GM12892 (cell line): ENCODE data around the gene ELAC2.

Source experiments
- DNase-seq: peaks from one replicate; pipeline ENCODE4 v3.0.0; 2011; ENCODE audit not compliant: insufficient read length
- FAIRE-seq: peaks from 2 replicates; lab custom pipeline; 2011; peaks lifted over from hg19 to GRCh38; lab: Jason Lieb, UNC
- POLR2A ChIP-seq: IDR thresholded peaks from 2 replicates; pipeline ENCODE4 v1.6.1; 2011; ENCODE audit warnings: low read depth, low read length, control low read depth
- POLR2AphosphoS5 ChIP-seq: IDR thresholded peaks from 2 replicates; pipeline ENCODE4 v1.6.1; 2011; ENCODE audit warnings: low read depth, low read length, control low read depth
- TAF1 ChIP-seq: IDR thresholded peaks from 2 replicates; pipeline ENCODE4 v1.6.1; 2011; ENCODE audit warnings: low read depth, mild to moderate bottlenecking, control low read depth, low read length, borderline replicate concordance

Gene ELAC2

GRCh38 chr17:13031718-13032350, 14.0 kb upstream of the ELAC2 start:
- peak; percentile 84 for FAIRE-seq
- TF ChIP-seq POLR2A (no peak), TAF1 (no peak), POLR2AphosphoS5 (no peak)
- DNase-seq, result peak; percentile 22

- FAIRE-seq (peak; percentile 61), DNase-seq (peak; percentile 32)
- TF ChIP-seq POLR2AphosphoS5 (no peak), TAF1 (no peak), POLR2A (no peak)
These were observed 12.9 kb upstream of the ELAC2 start for GRCh38 chr17:13030459-13031300.

GRCh38 chr17:13030056-13030455, 12.2 kb upstream of the ELAC2 start:
- FAIRE-seq, result no peak
- TF ChIP-seq POLR2A, result no peak
- no peak for TF ChIP-seq POLR2AphosphoS5
- no peak for TF ChIP-seq TAF1
- DNase-seq, result no peak

- DNase-seq (no peak), FAIRE-seq (no peak)
- TF ChIP-seq TAF1 (no peak), POLR2A (no peak), POLR2AphosphoS5 (no peak)
These were observed 11.5 kb upstream of the ELAC2 start for GRCh38 chr17:13029340-13029739.

- DNase-seq, result no peak
- no peak for TF ChIP-seq TAF1
- no peak for TF ChIP-seq POLR2AphosphoS5
- no peak for TF ChIP-seq POLR2A
- no peak for FAIRE-seq
These were observed 9.4 kb upstream of the ELAC2 start for GRCh38 chr17:13027246-13027645.

GRCh38 chr17:13025687-13026086, 7.9 kb upstream of the ELAC2 start:
- TF ChIP-seq POLR2AphosphoS5 (no peak), TAF1 (no peak), POLR2A (no peak)
- DNase-seq (no peak), FAIRE-seq (no peak)

- no peak for TF ChIP-seq TAF1
- no peak for TF ChIP-seq POLR2A
- FAIRE-seq, result no peak
- no peak for DNase-seq
These were observed 7.4 kb upstream of the ELAC2 start for GRCh38 chr17:13025258-13025627.

GRCh38 chr17:13024526-13025257, 6.9 kb upstream of the ELAC2 start:
- peak; percentile 29 for DNase-seq
- peak; percentile 56 for FAIRE-seq
- no peak for TF ChIP-seq POLR2A
- TF ChIP-seq POLR2AphosphoS5, result no peak
- no peak for TF ChIP-seq TAF1

GRCh38 chr17:13024016-13024415, 6.2 kb upstream of the ELAC2 start:
- FAIRE-seq, result no peak
- TF ChIP-seq POLR2AphosphoS5 (no peak), TAF1 (no peak), POLR2A (no peak)

GRCh38 chr17:13016881-13017654, 759 bp downstream of the ELAC2 start:
- no peak for TF ChIP-seq POLR2AphosphoS5
- no peak; the same call in 1 of the 2 replicates for TF ChIP-seq POLR2A
- no peak for TF ChIP-seq TAF1
- DNase-seq, result no peak
- peak; percentile 46 for FAIRE-seq

More at GRCh38 chr17:13024016-13024415, 6.2 kb upstream of the ELAC2 start:
- DNase-seq, result no peak
